Ovary (tissue), 9 donors: ENCODE results near the gene CDC34. TPM values are rescaled to one million over a fixed set of nuclear protein-coding genes. Genes with fewer than 3 reads are reported as not detected.
A peak's percentile ranks its signal among the peaks of the same experiment; 100 is the strongest.

ENCODE experiments used
- DNase-seq, 5 donors: peaks; one replicate each; pipeline ENCODE4 v3.0.0-alpha.2; 2019 to 2020
- H3K27ac ChIP-seq, 2 donors: fragments of 200-600 bp; one replicate each; pipeline versions ENCODE4 v1.5.1 to v1.8.0; 2019 to 2022
- H3K27me3 ChIP-seq: fragments of 200-600 bp; one replicate; pipeline ENCODE4 v1.8.0; 2022
- H3K36me3 ChIP-seq: fragments of 200-600 bp; sonication (generic); one replicate; pipeline ENCODE4 v1.5.1; 2019
- H3K4me1 ChIP-seq: one replicate; pipeline ENCODE4 v1.8.1; 2013; ENCODE audit warnings: mild to moderate bottlenecking, moderate library complexity; ENCODE audit not compliant: insufficient read depth
- H3K4me3 ChIP-seq: fragments of 200-600 bp; sonication (generic); one replicate; pipeline ENCODE4 v1.5.1; 2017
- H3K9me3 ChIP-seq, 2 donors: fragments of 200-600 bp in 1 of 2; sonication (generic) in 1 of 2; one replicate each; pipeline versions ENCODE4 v1.5.1 to v1.8.1; 2013 to 2019; ENCODE audit warnings: mild to moderate bottlenecking in 1 of 2, moderate library complexity in 1 of 2
- EP300 ChIP-seq: sonication (generic); formaldehyde crosslinking; IDR thresholded peaks from one replicate; pipeline ENCODE4 v1.6.1; 2017; ENCODE audit warnings: antibody characterized with exemption
- POLR2A ChIP-seq: fragments of 450-650 bp; IDR thresholded peaks from one replicate; pipeline ENCODE4 v1.6.1; 2017; ENCODE audit warnings: antibody characterized with exemption, mild to moderate bottlenecking, moderate library complexity
- WGBS, 3 donors: extraction: QIAGEN DNeasy Blood & Tissue Kit in 1 of 3; methylation state at CpG; one replicate each; pipeline versions ENCODE4 v1.1.5 to v1.1.7; 2013 to 2017; 5-methylcytosine and 5-hydroxymethylcytosine counted together
- intact Hi-C, 4 donors: fragments of 100-400 bp; cut with DNase I; formaldehyde crosslinking; loops; one replicate each; pipeline versions ENCODE4 v1.11.0 to v1.15.1; 2022 to 2023
- polyA plus RNA-seq, 2 donors: library from polyadenylated mRNA; stranded (reverse); fragments of 200-250 nt in 1 of 2; fragments of 350-450 nt in 1 of 2; fragmentation: Illumina TruSeq in 1 of 2; extraction: RNeasy Lipid Tissue Mini Kit (QIAGEN cat#74804) in 1 of 2; gene quantifications; one replicate each; pipeline ENCODE4 v1.2.3, GENCODE V29; 2013 to 2014
- total RNA-seq, 7 donors: library from RNA; depleted of rRNA in 2 of 7; stranded (reverse); fragments of >200 nt in 2 of 7; fragmentation: NEBNext Ultra II Directional in 3 of 7; extraction: Animal tissue kit (Norgen Biotek cat#: 25700) in 3 of 7; gene quantifications; one replicate each; pipeline versions ENCODE4 v1.1.0 to v1.2.4, GENCODE V29; 2016 to 2023
- TF ChIP-seq, protein P1 (sequence below), 3 donors: fragments of 450-650 bp in 2 of 3; fragments of 200-600 bp in 1 of 3; IDR thresholded peaks; one replicate each; pipeline versions ENCODE4 v1.5.1 to v1.8.0; 2016 to 2022; ENCODE audit warnings: antibody characterized with exemption in 3 of 3, mild to moderate bottlenecking in 1 of 3
- donor health status: DM: no; HTN: no; CAD: no; lungs with moderate emphysema.
- donor health status: DM: no; HTN: no; CAD: no.
- donor health status: Bipolar disorder and iron deficiency.
- donor health status: DM: yes; HTN: yes; CAD: no.
- donor health status: DM: no; HTN: no; CAD: no.
- donor health status: DM: yes; HTN: yes; CAD: no.

Gene CDC34
- total and polyA plus RNA-seq, 9 donors, result 13.2 to 78.9 (median 56.1) TPM

DNA sequence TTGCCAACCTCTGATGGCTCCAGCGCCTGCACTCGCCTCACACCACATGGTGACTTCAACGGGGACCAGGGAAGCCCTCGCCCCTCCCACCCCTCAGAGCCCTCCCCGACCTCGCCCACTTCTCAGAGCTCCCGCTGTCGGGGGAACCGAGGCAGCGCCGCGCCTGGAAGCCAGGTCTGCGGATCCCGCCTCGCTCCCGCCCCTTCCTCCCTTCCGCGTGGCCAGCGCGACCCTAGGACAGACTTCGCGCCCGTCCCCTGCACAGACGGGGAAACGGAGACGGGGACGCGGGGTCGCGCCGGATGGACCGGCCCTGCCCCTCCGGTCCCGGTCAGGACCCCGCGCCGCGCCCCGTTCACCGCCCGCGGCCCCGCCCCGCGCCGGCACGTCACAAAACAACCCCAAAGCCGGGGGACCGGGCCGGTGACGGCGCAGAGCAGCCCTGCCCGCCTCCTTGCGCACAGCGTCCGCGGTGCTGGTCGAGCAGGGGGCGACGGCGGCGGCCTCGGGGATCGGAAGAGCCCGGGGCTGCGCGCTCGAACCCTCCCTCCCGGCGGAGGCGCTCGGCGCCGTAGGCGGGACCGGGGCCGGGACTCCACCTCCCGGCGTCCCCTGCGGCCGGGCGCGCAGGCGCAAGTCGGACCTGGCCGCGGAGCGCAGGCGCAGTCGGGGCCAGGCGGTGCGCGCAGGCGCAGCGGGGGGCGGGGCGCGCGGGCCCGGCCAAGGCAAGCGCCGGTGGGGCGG lies 379 bp upstream of the CDC34 start:
- WGBS, 3 donors, result 0 to 2% (median 1%) methylated on average over 54 to 103 of the region's 103 CpGs
- peak overlapping the region; percentile 60 for H3K4me3 ChIP-seq
- intact Hi-C loops, result loop anchor here in 1 of 4 donors (5.0 to 10.0 kb wide), 2 partner anchors 46 to 94 kb away; no protein-coding TSS in a partner anchor
- H3K27ac ChIP-seq, result peak overlapping the region; percentile 74 to 89
- DNase-seq, result peak; percentile 84 to 94 (median 88)
- no peaks in the 10 kb centered on the region for H3K27me3 ChIP-seq
- TF ChIP-seq POLR2A (no peak), EP300 (no peak)
- TF ChIP-seq, protein P1, sequence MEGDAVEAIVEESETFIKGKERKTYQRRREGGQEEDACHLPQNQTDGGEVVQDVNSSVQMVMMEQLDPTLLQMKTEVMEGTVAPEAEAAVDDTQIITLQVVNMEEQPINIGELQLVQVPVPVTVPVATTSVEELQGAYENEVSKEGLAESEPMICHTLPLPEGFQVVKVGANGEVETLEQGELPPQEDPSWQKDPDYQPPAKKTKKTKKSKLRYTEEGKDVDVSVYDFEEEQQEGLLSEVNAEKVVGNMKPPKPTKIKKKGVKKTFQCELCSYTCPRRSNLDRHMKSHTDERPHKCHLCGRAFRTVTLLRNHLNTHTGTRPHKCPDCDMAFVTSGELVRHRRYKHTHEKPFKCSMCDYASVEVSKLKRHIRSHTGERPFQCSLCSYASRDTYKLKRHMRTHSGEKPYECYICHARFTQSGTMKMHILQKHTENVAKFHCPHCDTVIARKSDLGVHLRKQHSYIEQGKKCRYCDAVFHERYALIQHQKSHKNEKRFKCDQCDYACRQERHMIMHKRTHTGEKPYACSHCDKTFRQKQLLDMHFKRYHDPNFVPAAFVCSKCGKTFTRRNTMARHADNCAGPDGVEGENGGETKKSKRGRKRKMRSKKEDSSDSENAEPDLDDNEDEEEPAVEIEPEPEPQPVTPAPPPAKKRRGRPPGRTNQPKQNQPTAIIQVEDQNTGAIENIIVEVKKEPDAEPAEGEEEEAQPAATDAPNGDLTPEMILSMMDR (IDR thresholded peaks at IDR 0.05), result peak in 2 of 3 donors; percentile 33 to 46
- peaks cover 15% of the 10 kb centered on the region for H3K4me1 ChIP-seq
- no peaks in the 10 kb centered on the region for H3K9me3 ChIP-seq
- H3K36me3 ChIP-seq, result no peaks in the 10 kb centered on the region

DNA sequence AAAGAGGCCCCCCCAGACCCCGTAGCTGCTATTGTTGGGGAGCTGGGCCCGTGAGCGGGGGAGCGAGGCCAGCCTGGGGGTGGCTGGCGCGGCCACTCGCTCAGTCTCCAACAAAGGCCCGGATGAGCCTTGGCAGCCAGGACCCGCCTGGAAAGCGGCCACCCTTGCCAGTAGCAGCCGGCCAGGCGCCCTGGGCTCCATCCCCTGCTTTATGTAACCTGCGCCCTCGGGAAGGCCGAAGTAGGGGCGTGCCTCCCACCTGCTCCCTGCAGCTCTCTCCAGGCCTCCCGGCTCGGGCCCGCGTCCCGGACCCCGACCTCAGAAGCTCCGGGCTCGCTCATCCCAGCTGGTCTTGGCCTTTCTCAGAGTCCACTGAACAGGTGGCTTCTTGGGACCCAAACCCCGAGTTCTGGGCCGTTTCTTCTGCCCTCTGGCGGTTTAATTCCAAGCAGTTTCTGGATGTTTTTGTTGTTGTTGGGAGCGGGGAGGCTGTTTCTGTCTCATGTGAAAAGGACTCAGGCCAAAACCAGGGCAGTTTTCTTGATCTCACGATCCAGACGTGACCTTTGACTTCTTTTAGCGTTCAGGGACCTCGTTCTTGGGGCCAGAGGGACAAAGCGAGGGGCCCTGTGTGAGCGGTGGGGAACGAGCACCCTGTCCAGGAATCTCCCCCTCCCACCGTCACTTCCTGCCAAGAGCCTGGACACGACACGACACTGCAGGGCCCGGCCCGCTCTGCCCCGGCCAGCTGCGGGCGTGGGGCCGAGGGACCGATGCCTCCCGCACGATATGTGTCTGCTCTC lies 1.2 kb downstream of the CDC34 start:
- Histone ChIP-seq H3K27me3 (no peaks in the 10 kb centered on the region), H3K4me1 (peaks cover 15% of the 10 kb centered on the region), H3K4me3 (peak overlapping the region; percentile 60), H3K36me3 (no peaks in the 10 kb centered on the region), H3K9me3 (no peaks in the 10 kb centered on the region), H3K27ac (peak overlapping the region; percentile 68 to 91)
- TF ChIP-seq POLR2A, result no peak
- TF ChIP-seq, protein P1 (IDR thresholded peaks at IDR 0.05), result peak; percentile 44 to 53 (median 45)
- TF ChIP-seq EP300, result no peak
- DNase-seq, result peak; percentile 83 to 92 (median 84)
- intact Hi-C loops, result loop anchor here in 2 of 4 donors (2.0 to 10.0 kb wide), 3 partner anchors 38 to 92 kb away; no protein-coding TSS in a partner anchor
- 0 to 1% (median 0%) methylated on average over 42 to 47 of the region's 47 CpGs for WGBS, 3 donors

DNA sequence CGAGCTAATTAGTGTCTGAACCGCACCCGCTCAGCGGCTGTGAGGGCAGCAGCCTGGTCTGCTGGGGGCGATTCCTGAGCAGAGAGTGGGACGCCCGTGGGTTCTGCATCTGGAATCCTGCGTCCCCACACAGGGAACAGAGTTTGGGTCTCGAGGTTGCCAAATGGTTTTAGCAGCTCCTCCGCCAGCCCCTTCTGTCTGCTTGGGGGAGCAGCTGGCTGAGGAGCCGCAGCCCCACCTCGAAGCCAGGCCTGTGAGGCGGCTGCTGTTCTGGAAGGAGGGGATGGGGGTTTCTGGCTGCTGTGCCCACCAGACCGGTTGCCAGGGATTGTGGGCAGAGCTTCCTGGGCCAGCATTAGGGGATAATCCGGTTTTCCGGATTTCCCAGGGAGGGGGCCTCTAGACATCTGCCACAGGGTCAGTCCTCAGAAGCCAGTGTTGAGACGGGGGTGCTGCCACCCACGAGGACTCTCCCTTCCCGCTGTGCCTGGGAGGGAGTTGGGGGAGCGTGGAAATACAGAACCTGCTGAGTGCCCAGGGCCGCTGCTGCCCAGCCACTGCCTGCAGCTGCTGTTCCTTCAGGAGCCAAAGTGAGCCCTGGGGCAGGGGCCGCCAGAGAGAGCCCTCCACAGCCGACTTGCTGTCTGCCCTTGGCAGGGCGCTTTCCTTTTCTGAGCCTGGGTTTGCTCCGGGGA lies 2.0 kb downstream of the CDC34 start:
- H3K36me3 ChIP-seq, result no peaks in the 10 kb centered on the region
- intact Hi-C loops, result loop anchor here in 2 of 4 donors (2.0 to 10.0 kb wide), 3 partner anchors 37 to 91 kb away; no protein-coding TSS in a partner anchor
- H3K27ac ChIP-seq, result peak overlapping the region; percentile 68 to 91
- H3K4me1 ChIP-seq, result peaks cover 15% of the 10 kb centered on the region
- H3K4me3 ChIP-seq, result peak overlapping the region; percentile 60
- TF ChIP-seq, protein P1 (IDR thresholded peaks at IDR 0.05), result no peak
- TF ChIP-seq EP300, result no peak
- TF ChIP-seq POLR2A, result no peak
- WGBS, 3 donors, result 20 to 22% (median 21%) methylated on average over 24 to 25 of the region's 25 CpGs
- H3K9me3 ChIP-seq, result no peaks in the 10 kb centered on the region
- H3K27me3 ChIP-seq, result no peaks in the 10 kb centered on the region
- peak in 1 of 5 donors; percentile 41 for DNase-seq

DNA sequence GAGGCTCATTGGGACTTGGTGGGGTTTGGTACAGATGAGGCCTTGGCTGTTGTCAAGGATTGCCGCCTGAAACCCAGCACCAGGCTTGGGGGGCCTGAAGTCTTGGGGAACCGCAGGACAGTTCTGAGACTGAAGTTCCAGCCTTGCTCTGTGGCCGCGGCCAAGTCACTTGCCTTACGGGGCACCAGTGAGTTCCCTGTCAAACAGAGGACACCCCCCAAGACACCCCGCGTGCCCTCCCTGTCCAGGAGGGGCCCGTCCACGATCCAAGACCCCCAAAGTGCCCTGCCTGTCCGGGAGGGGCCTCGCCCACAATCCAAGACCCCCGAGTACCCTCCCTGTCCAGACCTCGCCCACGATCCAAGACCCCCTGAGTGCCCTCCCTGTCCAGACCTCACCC lies 2.5 kb downstream of the CDC34 start:
- no peak overlapping the region for H3K4me3 ChIP-seq
- H3K27ac ChIP-seq, result peak overlapping the region in 1 of 2 donors; percentile 91
- no peaks in the 10 kb centered on the region for H3K9me3 ChIP-seq
- peak in 2 of 5 donors; percentile 25 to 33 for DNase-seq
- intact Hi-C loops, result loop anchor here in 1 of 4 donors (5.0 to 10.0 kb wide), 2 partner anchors 43 to 91 kb away; no protein-coding TSS in a partner anchor
- no peak for TF ChIP-seq POLR2A
- TF ChIP-seq, protein P1 (IDR thresholded peaks at IDR 0.05), result no peak
- no peak for TF ChIP-seq EP300
- peaks cover 15% of the 10 kb centered on the region for H3K4me1 ChIP-seq
- H3K36me3 ChIP-seq, result no peaks in the 10 kb centered on the region
- WGBS, 3 donors, result 73 to 80% (median 76%) methylated on average over 14 of the region's 14 CpGs
- H3K27me3 ChIP-seq, result no peaks in the 10 kb centered on the region
